Cardiac muscle cell (in vitro differentiated cells and primary cell): ENCODE data around the gene RAD23B. TPM values are rescaled to one million over a fixed set of nuclear protein-coding genes. Genes with fewer than 3 reads are reported as not detected.
A peak's percentile ranks its signal among the peaks of the same experiment; 100 is the strongest.

Experiments used
- DNase-seq, 2 donors: peaks; one replicate each; pipeline versions ENCODE4 v3.0.0 to v3.0.0-alpha.2; 2010 to 2017; ENCODE audit warnings: low read depth in 1 of 2, low spot score in 1 of 2
- H3K27ac ChIP-seq: fragments of 200-600 bp; sonication (generic); 2 replicates; pipeline ENCODE4 v1.5.1; 2016
- H3K27me3 ChIP-seq: fragments of 200-600 bp; sonication (generic); 2 replicates; pipeline ENCODE4 v1.6.0; 2016; ENCODE audit warnings: control low read depth
- H3K36me3 ChIP-seq: fragments of 200-600 bp; sonication (generic); 2 replicates; pipeline ENCODE4 v1.5.1; 2016; ENCODE audit warnings: control low read depth
- H3K4me1 ChIP-seq: fragments of 200-600 bp; sonication (generic); 2 replicates; pipeline ENCODE4 v1.8.1; 2017; ENCODE audit warnings: low read depth, mild to moderate bottlenecking, mixed run types
- H3K4me3 ChIP-seq: fragments of 200-600 bp; sonication (generic); 2 replicates; pipeline ENCODE4 v1.5.1; 2016; ENCODE audit warnings: mild to moderate bottlenecking
- H3K9me3 ChIP-seq: fragments of 200-600 bp; sonication (generic); 2 replicates; pipeline ENCODE4 v1.5.1; 2017; ENCODE audit warnings: low read depth, mild to moderate bottlenecking, control low read depth
- CTCF ChIP-seq: IDR thresholded peaks from 2 replicates; pipeline ENCODE4 v1.5.1; 2012; ENCODE audit warnings: low read depth, mild to moderate bottlenecking, low read length
- polyA plus RNA-seq: library from polyadenylated mRNA; unstranded; fragments of >200 nt; fragmentation: Nextera tagmentation; extraction: Ambion mirVana; gene quantifications from 2 replicates; pipeline ENCODE4 v1.2.1, GENCODE V29; 2016
- total RNA-seq: library from RNA; depleted of rRNA; stranded (reverse); fragments of >200 nt; gene quantifications from 2 replicates; pipeline ENCODE4 v1.2.3, GENCODE V29; 2016

Gene RAD23B
- total and polyA plus RNA-seq, 2 experiments from 2014 or later: 11.7 to 88.5 TPM

DNA sequence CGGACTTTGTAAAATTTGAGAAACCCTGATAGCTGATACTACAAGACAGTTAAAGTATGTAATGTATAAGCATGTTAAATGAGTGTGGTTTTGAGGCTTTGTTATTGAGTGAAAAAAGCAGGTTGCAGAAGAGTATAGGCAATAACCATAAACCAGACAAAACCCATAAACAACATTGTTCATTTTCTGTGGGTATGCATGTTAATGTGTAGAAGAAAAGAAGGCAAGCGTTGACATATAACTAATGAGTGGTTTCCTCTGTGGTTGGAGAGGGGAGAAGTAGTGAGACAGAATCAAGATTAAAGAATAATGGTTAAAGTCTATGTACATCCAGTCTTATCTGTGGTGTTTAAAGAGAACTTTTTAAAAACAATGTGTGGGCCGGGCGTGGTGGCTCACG is 26.2 kb downstream of the RAD23B start:
- H3K4me1 ChIP-seq: no peaks in the 10 kb centered on the region

DNA sequence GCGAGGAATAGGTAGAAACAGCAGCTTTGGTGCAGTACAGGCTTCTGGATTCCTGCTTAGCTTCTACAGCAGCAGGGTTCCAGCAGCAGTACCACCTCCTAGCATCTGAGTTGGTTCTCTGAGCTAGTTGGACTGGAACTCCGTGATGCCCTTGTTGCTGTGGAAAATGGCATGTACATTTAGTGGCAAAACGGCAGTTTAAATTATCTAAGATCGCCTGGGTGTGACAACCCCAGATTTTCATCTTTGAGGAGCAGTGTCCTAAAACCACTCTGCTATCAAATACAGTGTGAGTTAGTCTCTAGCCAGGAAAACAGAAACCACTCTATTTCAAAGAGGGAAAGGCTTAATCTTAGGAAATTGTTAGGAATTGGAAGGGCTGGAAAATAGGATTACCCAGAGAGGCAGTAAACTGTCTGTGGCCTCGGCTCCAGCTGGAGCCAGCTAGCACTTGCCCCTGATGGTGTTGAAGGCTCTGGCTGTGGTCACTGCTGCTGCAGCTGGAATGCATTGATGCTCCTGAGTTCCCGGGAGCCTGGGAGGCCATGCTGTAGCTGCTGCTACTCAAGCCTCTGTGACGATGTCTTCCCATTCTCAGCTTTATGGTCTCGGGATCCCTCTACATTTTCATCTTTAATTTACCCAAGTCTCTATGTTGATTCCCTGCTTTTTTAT is 29.4 kb downstream of the RAD23B start:
- TF ChIP-seq CTCF: no peak
- peak; percentile 24 to 64 for DNase-seq
- Histone ChIP-seq H3K27ac (peak overlapping the region; percentile 57), H3K36me3 (peaks cover 45% of the 10 kb centered on the region), H3K4me3 (no peak overlapping the region), H3K4me1 (no peaks in the 10 kb centered on the region), H3K9me3 (no peaks in the 10 kb centered on the region), H3K27me3 (no peaks in the 10 kb centered on the region)

More for the DNA sequence above, 26.2 kb downstream of the RAD23B start:
- H3K27ac ChIP-seq: peak overlapping the region; percentile 5
- peak in 1 of 2 donors; percentile 24 for DNase-seq
- no peak overlapping the region for H3K4me3 ChIP-seq
- H3K36me3 ChIP-seq: peaks cover 50% of the 10 kb centered on the region
- TF ChIP-seq CTCF: no peak
- no peaks in the 10 kb centered on the region for H3K27me3 ChIP-seq
- H3K9me3 ChIP-seq: no peaks in the 10 kb centered on the region

- Histone ChIP-seq H3K27me3 (no peaks in the 10 kb centered on the region), H3K36me3 (peaks cover 44% of the 10 kb centered on the region)
- no peak for TF ChIP-seq CTCF
These were observed 30.5 kb downstream of the RAD23B start for GRCh38 chr9:107313555-107314096.

DNA sequence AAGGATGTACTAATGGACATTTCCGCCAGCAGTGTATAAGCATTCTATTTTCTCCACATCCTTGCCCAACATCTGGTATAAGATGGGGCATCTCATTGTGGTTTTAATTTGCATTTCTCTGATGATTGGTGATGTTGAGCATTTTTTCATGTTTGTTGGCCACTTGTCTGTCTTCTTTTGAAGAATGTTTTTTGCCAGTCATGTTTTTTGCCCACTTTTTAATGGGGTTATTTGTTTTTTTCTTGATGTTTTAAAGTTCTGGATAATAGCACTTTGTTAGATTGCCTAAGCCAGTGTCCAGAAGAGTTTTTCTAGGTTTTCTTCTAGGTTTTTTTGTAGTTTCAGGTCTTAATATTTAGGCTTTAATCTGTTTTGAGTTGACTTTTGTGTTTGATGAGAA is 31.7 kb downstream of the RAD23B start:
- no peaks in the 10 kb centered on the region for H3K9me3 ChIP-seq
- no peak overlapping the region for H3K27ac ChIP-seq
- no peak overlapping the region for H3K4me3 ChIP-seq
- H3K27me3 ChIP-seq: no peaks in the 10 kb centered on the region
- peaks cover 43% of the 10 kb centered on the region for H3K36me3 ChIP-seq
- no peak for TF ChIP-seq CTCF
- no peak for DNase-seq
- no peaks in the 10 kb centered on the region for H3K4me1 ChIP-seq

More at GRCh38 chr9:107313555-107314096, 30.5 kb downstream of the RAD23B start:
- H3K4me3 ChIP-seq: no peak overlapping the region
- no peak for DNase-seq
- no peak overlapping the region for H3K27ac ChIP-seq
- H3K4me1 ChIP-seq: no peaks in the 10 kb centered on the region
- H3K9me3 ChIP-seq: no peaks in the 10 kb centered on the region

GRCh38 chr9:107316795-107317661 is 33.9 kb downstream of the RAD23B start:
- no peak for DNase-seq
- Histone ChIP-seq H3K4me3 (no peak overlapping the region), H3K4me1 (no peaks in the 10 kb centered on the region), H3K36me3 (peaks cover 41% of the 10 kb centered on the region), H3K9me3 (no peaks in the 10 kb centered on the region), H3K27me3 (no peaks in the 10 kb centered on the region), H3K27ac (peak overlapping the region; percentile 37)
- no peak for TF ChIP-seq CTCF
